OCI-M2 (cell line): ENCODE data around the gene TFG.

Experiments
- DNase-seq: peaks from one replicate; lab custom pipeline; 2025; ENCODE audit not compliant: unreplicated experiment; lab: John Stamatoyannopoulos, UW

Gene TFG

DNA sequence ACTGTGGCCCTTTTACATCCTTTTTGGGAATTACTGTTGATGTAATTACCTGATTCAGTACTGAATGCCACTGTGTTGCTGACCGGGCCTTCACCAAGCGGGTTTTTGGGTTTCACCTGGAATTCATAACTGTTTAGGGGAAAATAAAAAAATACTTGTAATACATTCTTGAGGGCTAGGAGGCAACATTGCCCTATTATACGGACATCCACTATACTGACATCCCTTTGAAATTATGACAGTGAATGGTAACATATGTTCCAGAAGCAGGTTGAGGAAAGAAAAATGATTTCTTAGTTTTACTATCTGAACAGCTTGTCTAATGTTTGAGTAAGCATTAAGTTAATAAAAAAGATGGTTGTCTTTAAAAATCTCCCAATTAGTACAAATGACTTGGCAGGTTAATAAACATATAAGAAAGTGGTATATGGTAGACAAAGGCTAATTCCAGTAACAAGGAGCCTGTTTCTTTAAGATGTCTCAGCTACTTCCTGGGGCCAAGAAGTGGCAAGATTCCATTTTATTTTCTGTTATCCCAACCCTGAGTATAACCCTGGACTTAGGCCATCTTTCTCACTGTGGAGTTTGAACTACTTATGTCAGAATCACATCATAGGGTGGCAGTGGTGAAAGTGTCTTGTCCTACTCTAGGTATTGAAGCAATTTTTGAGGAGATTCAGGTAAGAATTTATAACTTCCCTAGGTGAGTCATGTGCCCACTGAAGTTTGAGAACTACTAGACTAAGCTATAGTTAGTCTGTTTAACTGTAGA, 45.5 kb downstream of the TFG start:
- DNase-seq: no peak

- DNase-seq: no peak
These were observed 47.1 kb downstream of the TFG start for GRCh38 chr3:100756441-100756840.

- peak; percentile 7 for DNase-seq
These were observed 49.9 kb downstream of the TFG start for GRCh38 chr3:100759159-100759558.

GRCh38 chr3:100759950-100760349, 50.7 kb downstream of the TFG start:
- DNase-seq: no peak

DNA sequence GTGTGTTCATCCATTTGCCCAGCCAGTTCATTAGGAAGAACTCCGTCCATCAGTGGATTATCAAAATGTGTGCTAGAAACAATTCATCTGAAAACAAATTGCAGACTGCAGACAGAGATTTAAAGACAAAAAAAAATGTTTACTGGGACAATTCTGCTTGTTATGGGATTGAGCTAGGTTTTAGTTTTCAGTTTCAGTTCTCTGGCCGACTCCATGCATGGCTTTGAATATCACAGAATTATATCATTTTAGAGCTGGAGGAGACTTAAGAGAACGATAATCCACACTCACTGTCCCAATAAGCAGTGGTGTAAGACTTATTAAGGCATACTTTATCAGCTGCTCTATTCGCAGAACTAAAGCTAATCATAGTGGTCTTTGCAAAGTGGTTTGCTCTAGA, 51.1 kb downstream of the TFG start:
- DNase-seq: no peak

DNA sequence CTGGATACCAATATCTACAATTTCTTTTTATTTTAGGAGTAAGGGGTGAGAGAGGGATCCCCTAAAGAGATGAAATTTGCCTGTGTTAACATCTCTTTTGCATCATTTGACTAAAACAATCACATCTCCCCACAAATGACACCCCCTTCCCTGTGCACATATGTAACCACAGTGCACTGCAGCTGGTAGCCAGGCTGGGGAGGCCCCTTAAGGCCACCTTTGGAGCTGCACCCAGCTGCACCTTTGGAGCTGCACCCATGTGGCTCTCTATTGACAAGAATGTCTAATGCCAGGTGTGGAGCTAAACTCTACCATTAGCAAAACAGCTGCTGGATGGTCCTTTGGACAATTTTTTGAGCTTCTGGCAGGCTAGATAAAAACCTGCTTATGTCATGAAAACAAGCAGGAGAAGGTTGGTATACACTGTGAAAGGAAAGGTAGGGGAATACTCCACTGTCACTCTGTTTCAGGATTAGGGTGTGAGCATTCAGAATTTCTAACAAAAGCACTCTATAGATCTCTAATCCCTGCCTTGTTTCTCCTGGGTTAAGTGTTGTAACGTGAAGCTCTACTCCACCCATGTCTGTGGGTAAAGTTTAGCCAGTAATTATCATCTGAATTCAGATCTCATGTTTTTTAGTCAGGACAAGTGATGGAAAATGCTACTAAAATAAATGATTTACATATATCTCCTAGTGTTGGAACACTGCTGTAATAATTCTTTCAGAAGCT, 52.1 kb downstream of the TFG start:
- no peak for DNase-seq

DNA sequence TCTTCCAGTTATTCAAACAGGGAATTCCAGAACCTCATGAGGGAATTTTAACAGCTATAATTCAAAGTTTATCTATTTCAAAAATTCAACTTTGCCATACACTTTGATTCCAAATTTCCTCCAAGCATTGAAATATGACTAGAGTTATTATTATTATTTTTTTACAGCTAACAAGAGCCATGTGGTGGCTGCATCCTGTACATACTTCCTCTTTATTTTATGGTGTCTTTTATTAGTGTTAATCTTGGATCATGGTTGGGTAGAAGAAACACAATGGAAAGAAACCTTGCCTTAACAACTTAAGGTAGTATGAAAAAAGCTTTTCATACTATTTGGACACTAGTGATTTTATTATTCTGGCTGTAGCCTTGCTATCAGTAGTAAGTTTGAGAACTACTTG, 52.7 kb downstream of the TFG start:
- DNase-seq: no peak

DNA sequence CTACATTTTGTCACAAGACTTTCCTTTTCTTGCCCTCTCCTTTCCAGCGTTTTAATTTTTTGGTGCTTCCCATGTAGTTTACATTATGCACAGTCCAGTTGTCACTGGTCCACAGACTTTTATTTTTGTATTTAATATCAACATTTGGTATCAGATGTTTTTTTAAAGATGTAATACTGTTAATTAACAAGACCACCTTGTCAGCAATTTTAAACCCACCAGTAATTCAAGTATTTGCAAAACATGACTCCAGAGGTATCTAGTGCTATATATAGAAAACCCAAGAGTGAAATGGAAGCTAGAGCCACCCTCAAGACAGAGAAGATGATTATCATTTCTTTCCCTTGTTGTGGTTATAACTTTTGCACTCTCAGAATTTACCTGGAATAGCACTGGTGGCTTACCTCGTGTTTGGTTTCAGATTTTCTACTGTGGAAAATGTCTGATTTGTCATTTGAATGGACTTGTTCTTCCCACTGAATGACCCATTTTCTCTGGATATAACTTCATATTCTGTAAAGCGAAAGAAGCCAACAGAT, 56.2 kb downstream of the TFG start:
- no peak for DNase-seq

DNA sequence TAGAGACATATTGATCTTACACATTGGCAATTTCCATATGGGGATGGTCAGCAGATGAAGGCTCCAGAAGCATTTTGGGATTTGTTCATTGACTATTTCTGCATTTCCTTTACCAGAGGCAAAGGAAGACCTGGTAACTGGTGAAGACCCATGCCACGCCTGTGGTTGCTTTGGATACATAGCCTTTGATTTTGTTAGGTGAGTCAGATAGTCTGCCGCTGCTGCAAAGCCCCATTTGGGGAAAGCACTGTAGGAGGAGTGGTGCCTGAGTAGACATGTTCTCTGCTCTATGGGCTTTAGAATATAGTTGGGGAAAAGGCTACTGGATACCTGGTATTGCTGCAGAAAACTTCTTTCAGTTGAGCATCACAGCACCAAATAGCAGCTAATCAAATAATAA, 56.8 kb downstream of the TFG start:
- DNase-seq: no peak

DNA sequence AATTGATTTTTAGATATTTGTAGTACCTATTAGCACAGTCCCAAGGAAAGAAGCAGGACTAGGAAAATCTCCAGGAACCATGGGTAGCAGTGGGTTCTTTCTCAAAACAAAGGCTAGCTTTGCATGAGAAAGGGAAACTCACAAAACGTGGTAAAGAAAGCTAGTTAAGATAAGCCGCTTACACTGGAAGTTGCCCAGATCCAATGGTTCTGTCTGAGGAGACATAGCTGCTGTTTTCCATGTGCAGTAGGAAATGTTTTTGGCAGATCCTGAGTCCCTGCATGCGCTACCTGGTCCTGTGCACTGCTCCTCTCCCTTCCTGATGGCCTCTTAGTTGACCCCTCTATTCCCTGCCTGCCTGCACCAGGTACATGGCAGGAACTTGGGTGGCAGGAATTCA, 60.4 kb downstream of the TFG start:
- DNase-seq: no peak

DNA sequence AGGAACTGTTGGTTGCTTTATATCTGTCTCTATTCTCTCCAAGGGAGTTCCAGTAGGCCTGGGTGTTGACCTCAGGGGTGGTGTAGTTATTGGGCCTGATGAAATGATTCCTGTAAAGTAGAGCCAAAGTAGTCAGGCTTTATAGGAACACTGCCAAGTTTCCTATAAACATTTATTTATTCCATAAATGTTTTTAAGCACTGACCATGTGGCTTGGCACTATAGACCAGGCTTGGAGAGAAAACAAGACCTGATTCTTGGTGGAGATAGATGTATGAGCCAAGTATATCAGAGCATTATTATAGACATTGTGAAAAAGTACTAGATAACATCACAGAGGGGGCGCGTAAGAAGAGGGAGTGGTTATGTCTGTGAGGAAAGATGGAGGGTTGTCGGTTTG, 65.9 kb downstream of the TFG start:
- DNase-seq: no peak

GRCh38 chr3:100775669-100776068, 66.4 kb downstream of the TFG start:
- DNase-seq: no peak

- no peak for DNase-seq
These were observed 66.9 kb downstream of the TFG start for GRCh38 chr3:100776097-100776729.

GRCh38 chr3:100776746-100777145, 67.5 kb downstream of the TFG start:
- DNase-seq: no peak

DNA sequence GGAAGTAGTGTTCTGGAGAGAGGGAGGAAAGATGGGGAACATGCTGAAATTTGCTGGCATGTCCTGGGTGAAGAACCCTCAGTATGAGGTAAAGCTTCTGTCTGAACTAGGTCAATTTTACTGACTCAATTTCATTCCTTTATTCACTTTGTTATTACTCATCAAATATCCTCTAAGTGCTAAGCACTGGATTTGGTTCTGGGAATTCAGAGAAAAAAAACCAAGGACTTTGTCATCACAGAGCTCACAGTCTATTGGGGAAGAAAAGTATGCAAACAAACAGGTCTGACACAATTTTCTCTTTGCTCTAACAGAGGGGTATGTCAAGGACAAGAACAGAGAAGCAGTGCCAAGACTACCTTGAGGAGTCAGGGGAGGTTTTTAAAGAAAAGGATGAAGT, 68.0 kb downstream of the TFG start:
- no peak for DNase-seq

DNA sequence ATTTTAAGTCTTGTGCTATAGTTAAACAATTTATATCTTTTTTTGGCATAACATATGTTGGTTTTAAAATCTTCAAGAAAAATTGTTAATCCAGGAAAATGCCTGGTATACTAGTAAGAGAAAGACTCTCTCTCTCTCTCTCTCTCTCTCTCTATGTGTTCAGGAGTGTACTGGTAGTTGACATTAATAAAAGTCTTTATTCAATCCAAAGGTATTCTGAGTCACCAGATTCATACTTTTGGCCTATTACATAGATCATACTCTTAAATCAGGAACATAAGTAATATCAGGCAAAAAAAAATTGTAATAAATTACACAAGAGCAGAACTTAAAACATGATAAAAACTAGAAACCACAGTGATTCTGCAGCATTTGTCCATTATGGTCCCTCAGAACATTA, 70.2 kb downstream of the TFG start:
- no peak for DNase-seq

- DNase-seq: no peak
These were observed 70.9 kb downstream of the TFG start for GRCh38 chr3:100780071-100780622.

- DNase-seq: no peak
These were observed 72.0 kb downstream of the TFG start for GRCh38 chr3:100781301-100781700.

GRCh38 chr3:100782348-100782747, 73.1 kb downstream of the TFG start:
- no peak for DNase-seq

- no peak for DNase-seq
These were observed 73.6 kb downstream of the TFG start for GRCh38 chr3:100782906-100783305.

DNA sequence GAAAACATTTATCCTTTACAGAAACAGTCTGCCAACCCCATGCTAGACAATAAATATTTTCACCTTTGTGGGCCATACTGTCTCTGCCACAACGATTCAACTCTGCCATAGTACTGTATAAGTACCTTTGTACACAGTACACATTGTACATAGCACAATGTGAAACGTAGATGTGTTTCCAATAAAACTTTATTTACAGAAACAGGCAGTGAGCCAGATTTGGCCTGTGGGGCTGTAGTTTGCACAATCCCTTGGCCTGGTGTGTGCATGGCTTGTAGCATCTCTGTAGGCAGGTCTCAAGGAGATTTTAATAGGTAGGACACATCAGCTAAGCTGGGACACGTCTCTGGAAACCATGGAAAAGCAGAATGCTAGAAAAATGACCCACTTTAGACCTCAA, 74.3 kb downstream of the TFG start:
- no peak for DNase-seq

- no peak for DNase-seq
These were observed 80.3 kb downstream of the TFG start for GRCh38 chr3:100789579-100789978.
